Neural crest cell (in vitro differentiated cells): ENCODE results near the gene ZBTB33. TPM values are rescaled to one million over a fixed set of nuclear protein-coding genes. Genes with fewer than 3 reads are reported as not detected.

Source experiments
- DNase-seq: peaks from one replicate; pipeline ENCODE4 v3.0.0; 2021; ENCODE audit warnings: low read depth, mixed read lengths, low spot score
- H3K27ac Mint-ChIP-seq: one replicate; pipeline ENCODE4 v1.8.0; 2021; ENCODE audit warnings: mild to moderate bottlenecking, mixed read lengths; ENCODE audit not compliant: unreplicated experiment
- H3K27me3 Mint-ChIP-seq: 2 replicates; pipeline ENCODE4 v1.8.0; 2021; ENCODE audit warnings: low read depth, mild to moderate bottlenecking, mixed read lengths
- H3K36me3 Mint-ChIP-seq: 2 replicates; pipeline ENCODE4 v1.8.0; 2021; ENCODE audit warnings: low read depth, mild to moderate bottlenecking, mixed read lengths
- H3K4me1 Mint-ChIP-seq: 2 replicates; pipeline ENCODE4 v1.8.0; 2021; ENCODE audit warnings: mixed read lengths
- H3K4me3 Mint-ChIP-seq: one replicate; pipeline ENCODE4 v1.8.0; 2021; ENCODE audit warnings: mild to moderate bottlenecking, mixed read lengths
- H3K9me3 Mint-ChIP-seq: 2 replicates; pipeline ENCODE4 v1.8.0; 2021; ENCODE audit warnings: mixed read lengths
- CTCF ChIP-seq: fragments of 200-600 bp; sonication (generic); conservative IDR thresholded peaks from 2 replicates; pipeline ENCODE4 v1.5.0; 2021; ENCODE audit warnings: antibody characterized with exemption, mild to moderate bottlenecking
- total RNA-seq: library from RNA; stranded (reverse); gene quantifications from 2 replicates; pipeline ENCODE4 v1.2.1, GENCODE V29; 2021

ZBTB33 gene
- total RNA-seq, 1 donor from 2014 or later: 28.6 TPM

- no peak overlapping the region for H3K27ac Mint-ChIP-seq
- TF ChIP-seq CTCF: peak; percentile 71
- H3K9me3 Mint-ChIP-seq: no peaks in the 10 kb centered on the region
- no peaks in the 10 kb centered on the region for H3K4me1 Mint-ChIP-seq
- no peaks in the 10 kb centered on the region for H3K27me3 Mint-ChIP-seq
- peak; percentile 56 for DNase-seq
- H3K4me3 Mint-ChIP-seq: no peak overlapping the region
- no peaks in the 10 kb centered on the region for H3K36me3 Mint-ChIP-seq
These were observed 37.0 kb upstream of the ZBTB33 start for GRCh38 chrX:120213438-120214265.

- Mint-ChIP-seq H3K4me3 (no peak overlapping the region), H3K27ac (no peak overlapping the region), H3K9me3 (no peaks in the 10 kb centered on the region), H3K27me3 (no peaks in the 10 kb centered on the region), H3K4me1 (no peaks in the 10 kb centered on the region), H3K36me3 (peaks cover 2% of the 10 kb centered on the region)
- DNase-seq: no peak
- TF ChIP-seq CTCF: no peak
These were observed 27.2 kb upstream of the ZBTB33 start for GRCh38 chrX:120223374-120223773.

- Mint-ChIP-seq H3K27ac (no peak overlapping the region), H3K36me3 (peaks cover 3% of the 10 kb centered on the region), H3K4me3 (no peak overlapping the region), H3K9me3 (no peaks in the 10 kb centered on the region), H3K27me3 (no peaks in the 10 kb centered on the region), H3K4me1 (no peaks in the 10 kb centered on the region)
- no peak for DNase-seq
- no peak for TF ChIP-seq CTCF
These were observed 26.2 kb upstream of the ZBTB33 start for GRCh38 chrX:120224388-120224787.

GRCh38 chrX:120228187-120228908 is 22.3 kb upstream of the ZBTB33 start:
- peaks cover 10% of the 10 kb centered on the region for H3K36me3 Mint-ChIP-seq
- no peak overlapping the region for H3K27ac Mint-ChIP-seq
- H3K4me3 Mint-ChIP-seq: no peak overlapping the region
- no peaks in the 10 kb centered on the region for H3K4me1 Mint-ChIP-seq
- H3K9me3 Mint-ChIP-seq: peaks cover 7% of the 10 kb centered on the region
- DNase-seq: no peak
- TF ChIP-seq CTCF: no peak
- no peaks in the 10 kb centered on the region for H3K27me3 Mint-ChIP-seq

GRCh38 chrX:120235284-120235683 is 15.3 kb upstream of the ZBTB33 start:
- Mint-ChIP-seq H3K4me1 (no peaks in the 10 kb centered on the region), H3K4me3 (no peak overlapping the region), H3K9me3 (peaks cover 4% of the 10 kb centered on the region), H3K36me3 (peaks cover 5% of the 10 kb centered on the region), H3K27me3 (no peaks in the 10 kb centered on the region), H3K27ac (no peak overlapping the region)
- DNase-seq: no peak
- TF ChIP-seq CTCF: no peak
